GM18861 (cell line): ENCODE data around the gene RALGAPB.

Experiments
- ATAC-seq: cut with Tn5 transposase; IDR thresholded peaks from one replicate; pipeline ENCODE4 v1.9.1; 2021; ENCODE audit not compliant: unreplicated experiment

The RALGAPB gene

DNA sequence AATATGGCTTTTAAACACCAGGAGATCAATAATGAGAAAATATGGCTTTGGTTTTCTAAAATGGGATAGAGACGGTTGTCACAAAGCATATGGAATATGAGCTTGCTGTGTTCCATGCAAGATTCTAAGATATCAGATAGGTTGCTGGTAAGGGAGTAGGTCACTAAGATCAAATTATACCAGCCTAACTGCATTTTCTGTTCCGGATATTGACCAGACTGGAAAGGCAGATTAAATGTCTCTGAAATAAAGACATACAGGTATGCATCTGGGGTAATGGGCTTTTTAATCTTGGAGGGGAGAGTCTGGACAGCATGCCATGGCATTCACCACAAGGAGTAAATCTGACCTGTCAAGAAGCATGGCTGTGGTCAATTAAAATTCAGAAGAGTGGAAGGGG, 73.1 kb downstream of the RALGAPB start:
- ATAC-seq = no peak

DNA sequence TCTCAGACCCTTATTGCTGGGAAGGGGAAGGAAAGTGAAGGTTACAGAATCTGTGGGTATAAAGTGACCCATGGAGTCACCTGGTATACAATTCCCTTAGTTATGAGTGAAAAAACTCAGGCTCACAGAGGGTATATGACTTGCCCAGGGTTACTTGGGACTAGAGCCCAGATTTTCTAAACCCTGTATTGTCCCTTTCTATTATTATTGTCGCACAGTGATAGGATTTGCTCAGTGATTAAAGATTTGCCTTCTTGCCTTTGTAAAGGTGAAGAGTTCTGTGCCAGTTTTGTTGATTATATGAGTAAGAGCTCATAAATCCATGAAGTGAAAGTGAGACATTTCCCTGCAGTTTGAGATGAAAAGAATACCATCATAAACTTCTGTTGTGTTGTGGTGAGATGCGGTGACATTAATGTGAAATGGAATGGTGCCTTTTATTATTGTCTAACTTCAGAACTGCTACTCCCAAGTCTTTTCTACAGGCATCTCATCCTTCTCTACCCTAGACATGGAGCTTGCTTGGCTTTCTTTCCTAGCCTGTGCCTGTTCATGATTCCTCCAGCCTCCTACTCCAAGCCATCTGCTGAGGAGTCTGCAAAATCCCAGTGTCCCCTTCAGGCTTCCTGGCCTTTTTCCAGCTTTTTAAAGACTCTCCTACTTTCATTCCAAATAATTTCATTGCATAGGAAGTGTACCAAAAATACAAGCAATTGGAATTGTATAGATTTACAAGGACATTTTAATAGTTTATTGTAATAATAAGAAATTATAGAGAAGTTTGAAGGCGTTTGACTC, 74.8 kb downstream of the RALGAPB start:
- ATAC-seq = no peak

GRCh38 chr20:38548356-38549083, 75.9 kb downstream of the RALGAPB start:
- no peak for ATAC-seq

DNA sequence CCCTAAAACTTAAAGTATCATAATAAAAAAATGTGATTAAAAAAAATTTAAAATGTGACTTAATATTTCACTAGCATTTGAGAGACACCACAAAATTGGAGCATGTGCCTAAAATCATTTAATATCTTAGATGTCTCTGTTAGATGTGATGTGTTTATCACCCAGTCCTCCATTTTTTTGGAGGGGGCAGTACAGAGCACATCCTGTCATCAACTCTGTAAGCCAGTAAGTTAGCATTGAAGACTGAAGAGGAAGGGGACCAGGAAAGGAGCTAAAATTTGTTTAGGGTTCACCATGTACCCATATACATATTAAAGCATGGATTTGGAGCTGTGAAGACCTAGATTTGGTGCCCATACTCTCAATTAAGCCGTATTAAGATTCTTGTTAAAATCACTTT, 77.6 kb downstream of the RALGAPB start:
- ATAC-seq = no peak

DNA sequence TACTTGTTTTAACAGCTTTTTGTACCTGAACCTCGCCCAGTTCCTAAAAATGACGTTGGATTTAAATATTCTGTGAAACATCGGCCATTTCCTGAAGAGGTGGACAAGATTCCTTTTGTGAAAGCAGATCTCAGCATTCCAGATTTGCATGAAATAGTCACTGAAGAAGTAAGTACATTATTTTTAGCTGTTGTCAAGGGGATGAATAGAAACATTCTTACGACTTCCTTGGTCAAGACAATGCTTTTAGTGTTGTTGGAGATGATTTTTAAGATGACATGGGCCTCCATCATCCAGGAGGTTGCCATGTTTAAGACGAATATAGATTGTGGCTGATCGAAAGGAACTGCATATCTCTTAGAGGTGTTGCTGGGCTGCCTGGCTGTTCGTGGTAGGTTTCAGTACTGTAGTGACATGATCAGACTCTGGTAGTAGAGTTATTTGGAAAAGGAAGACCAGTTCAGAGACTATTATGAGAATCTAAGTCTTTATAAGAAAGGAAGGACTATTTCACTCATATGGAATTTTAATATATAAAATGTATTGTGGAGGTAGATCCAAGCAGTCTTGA, 78.5 kb downstream of the RALGAPB start:
- ATAC-seq = no peak

GRCh38 chr20:38554986-38555385, 82.3 kb downstream of the RALGAPB start:
- ATAC-seq = no peak

DNA sequence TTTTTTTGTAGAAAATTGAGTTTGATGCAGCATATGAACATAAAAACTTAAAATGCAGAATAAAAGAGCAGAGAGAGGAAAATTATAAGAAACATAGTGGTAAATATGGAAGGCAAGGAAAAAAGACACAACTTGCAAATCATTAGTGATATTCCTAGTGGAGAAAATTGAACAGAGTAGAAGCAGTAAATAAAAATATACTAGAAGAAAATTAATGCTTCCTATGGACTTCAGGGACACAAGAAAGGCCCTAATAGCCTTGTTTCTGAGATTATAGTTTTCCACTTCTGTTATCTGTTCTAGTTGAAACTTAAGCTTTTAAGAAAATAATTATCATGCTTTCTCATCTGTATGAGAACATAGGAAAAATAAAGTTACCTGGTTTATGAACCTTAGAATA, 82.8 kb downstream of the RALGAPB start:
- no peak for ATAC-seq

DNA sequence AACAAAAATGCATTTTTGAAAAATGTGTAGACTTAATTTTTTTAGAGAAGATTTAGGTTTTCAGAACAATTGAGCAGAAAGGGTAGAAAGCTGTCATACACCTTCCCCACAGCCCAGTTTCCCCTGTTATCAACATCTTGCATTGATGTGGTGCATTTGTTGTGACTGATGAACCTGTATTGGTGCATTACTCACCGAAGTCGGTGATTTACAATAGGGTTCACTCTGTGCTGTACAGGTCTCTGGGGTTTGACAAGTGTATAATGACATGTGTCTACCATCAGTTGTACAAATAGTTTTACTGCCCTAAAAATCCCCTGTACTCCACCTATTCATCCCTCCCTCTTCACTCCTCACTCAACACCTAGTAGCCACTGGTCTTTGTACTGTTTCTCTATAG, 84.5 kb downstream of the RALGAPB start:
- no peak for ATAC-seq

GRCh38 chr20:38558596-38559360, 86.1 kb downstream of the RALGAPB start:
- no peak for ATAC-seq

DNA sequence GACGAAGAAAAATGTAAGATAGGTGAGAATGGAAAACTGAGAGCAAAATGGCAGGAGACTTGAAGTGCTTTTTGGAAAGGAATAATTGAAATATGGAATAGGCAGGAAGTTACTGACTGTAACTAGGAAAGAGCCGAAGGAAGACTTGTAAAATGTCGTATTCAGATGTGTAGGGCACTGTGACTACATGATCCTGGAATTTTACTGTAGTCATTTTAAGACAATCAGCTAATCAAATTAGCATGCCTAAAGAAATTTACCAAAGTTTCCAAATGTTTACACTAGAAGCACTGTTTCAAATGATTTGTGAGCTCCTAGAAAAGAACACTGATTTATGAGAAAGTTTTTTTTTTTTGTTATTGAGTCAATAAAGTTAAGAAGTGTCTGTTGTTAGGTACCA, 87.1 kb downstream of the RALGAPB start:
- no peak for ATAC-seq

DNA sequence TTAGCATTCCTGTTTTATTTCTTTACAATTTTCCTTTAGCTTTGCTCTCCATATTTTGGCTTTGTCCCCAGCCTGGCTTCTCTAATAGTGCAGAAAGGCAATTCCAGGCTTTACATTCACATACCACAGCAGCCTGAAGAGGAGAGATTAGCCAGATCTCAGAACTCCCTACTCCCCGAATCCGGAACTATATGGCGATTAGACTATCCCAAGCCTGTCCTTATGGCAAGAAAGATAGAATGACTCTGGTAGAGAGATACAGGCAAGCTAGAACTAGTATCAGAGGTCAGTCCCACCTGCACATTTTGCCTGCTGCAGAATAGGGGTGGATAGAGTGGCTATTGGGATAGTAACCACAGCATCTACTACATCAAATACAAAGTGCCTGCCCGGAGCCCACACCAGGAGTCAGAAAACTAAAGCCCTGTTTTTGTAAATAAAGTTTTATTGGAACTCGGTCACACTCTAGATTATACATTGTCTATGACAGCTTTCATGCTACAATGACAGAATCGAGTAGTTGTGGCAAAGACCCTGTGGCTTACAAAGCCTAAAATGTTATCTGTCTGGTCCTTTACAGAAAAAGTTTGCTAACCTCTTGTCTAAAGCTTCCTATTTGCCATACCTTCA, 91.3 kb downstream of the RALGAPB start:
- ATAC-seq = no peak

DNA sequence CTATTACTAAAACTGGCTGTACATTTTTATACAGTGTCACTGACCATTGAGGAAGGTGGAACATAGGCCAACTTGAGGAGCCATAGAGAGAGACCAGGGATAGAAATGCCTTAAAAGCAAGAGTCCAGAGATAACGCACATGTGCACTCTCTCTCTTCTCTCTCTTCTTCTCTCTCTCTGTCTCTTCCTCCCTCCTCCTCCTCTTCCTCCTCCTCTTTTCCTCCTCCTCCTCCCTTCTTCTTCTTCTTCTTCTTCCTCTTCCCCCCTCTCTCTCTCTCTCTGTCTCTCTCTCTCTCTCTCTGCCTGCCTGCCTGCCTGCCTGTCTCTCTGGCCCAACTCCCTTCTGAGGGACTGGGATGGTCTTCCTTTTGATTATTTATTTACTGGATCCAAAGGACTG, 92.0 kb downstream of the RALGAPB start:
- ATAC-seq = no peak

DNA sequence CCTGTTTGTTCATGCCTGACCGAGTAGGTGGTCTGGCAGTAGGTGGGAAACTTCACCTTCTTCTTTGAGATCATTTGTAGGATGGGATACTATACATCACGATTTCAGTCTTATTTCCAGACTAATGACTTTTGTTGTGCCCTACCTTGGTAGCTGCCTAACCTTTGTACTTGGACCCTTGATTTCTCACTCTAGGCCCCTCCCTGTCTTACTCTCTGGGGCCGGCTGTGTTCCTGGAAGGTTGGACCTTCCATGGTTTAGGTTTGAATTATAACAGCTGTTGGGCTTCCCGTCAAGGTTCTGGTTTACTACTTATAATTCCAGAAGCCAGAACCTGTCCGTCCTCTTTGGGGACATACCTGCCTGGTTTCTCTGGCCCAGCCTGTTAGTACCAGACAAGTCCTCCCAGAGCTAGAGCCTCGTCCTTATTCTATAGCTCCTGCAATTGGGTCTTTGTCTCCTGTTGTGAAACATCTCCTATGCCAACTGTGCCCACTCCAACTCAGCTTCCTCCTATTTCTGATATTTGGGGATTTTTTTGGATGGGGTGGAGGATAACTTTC, 93.5 kb downstream of the RALGAPB start:
- no peak for ATAC-seq

DNA sequence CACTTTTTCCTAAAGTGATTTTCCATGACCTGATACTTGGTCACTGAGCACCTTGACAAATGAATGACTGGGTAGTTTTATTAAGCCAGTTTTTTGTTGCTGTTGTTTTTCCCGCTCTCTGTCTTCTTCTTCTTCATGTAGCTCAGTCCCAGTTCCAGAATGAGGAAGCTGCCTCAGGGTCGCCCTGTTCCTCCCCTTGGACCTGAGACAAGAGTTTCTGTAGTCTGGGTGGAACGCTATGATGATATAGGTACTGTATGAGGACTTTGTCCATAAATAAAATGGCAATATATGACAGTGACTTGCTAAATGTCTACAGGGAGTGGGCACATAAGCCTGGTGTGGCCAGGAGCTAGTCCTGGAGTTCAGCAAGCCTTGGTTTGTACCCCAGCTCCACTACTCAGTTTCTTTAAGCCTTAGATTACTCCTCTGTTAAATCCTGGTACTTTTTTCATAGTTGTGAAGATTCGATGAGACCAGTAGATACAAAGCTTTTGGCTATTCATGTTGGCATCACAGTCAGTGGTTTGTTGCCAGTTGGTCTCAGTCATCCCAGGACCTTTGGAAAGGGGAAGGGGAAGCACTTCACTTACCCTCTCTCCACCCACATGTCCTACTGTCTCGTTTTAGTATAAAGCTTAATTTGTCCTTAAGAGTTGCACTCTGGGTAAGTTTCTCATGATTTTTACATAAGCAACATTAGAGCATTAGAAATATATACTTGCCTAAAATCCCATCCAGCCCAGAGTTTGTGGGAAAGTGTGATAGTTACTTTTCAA, 97.3 kb downstream of the RALGAPB start:
- no peak for ATAC-seq

GRCh38 chr20:38573413-38573812, 100.8 kb downstream of the RALGAPB start:
- ATAC-seq = no peak

DNA sequence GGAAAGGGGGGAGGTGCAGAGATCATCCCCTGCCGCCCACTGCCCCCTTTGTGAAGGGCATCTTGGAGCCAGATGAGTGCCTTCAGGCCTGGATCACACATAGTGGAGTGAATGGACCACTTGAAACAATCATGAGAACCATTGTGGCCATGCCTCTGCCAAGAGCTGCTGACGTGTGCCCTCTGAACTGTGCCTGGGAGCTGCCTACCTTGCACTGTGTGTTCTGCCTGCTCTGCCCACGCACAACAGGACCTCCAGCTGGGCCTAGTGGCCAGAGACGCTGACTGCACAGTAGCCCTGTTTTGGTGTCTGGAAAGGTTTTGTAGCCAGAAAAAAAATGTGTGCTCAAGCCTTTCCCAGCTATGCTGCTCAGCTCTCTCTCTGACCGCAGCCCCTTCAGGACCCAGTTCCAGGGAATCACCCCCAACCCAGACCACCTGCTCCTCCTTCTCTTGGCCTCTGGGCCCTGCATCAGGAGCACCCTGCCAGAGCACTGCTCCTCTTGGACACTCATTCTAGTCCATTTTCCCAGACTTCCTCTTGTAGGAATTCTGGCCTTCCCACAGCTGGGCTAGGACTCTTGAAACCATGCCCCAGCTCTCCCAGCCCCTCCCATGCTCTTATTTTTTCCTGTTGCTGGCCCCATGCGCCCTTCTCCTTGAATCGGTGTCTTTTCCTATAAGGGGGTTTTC, 106.7 kb downstream of the RALGAPB start:
- no peak for ATAC-seq

GRCh38 chr20:38579921-38580320, 107.3 kb downstream of the RALGAPB start:
- no peak for ATAC-seq

DNA sequence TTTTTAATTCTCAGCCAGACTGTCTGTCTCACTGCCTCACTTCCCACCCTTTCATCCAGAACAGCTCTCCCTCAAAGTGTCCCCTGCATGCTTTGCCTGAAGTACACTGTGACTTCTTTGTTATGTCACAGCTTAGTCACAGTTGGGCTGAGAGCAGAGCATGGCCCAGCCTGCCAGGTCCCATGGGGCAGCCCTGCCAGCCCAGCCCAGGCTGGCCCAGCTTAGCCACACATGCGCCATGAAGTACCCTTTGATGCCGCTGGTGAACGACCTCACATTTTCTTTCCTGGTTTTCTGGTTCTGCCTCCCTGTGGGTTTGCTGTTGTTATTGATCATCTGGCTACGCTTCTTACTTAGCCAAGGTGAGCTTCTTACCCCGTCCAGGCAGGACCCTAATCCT, 108.4 kb downstream of the RALGAPB start, which contains the start of gene ADIG:
Gene ADIG (plus strand): TSS at position 185 of the 400 bp plus-strand sequence. CDS start 54 bp downstream, at position 239.
- ATAC-seq = no peak

DNA sequence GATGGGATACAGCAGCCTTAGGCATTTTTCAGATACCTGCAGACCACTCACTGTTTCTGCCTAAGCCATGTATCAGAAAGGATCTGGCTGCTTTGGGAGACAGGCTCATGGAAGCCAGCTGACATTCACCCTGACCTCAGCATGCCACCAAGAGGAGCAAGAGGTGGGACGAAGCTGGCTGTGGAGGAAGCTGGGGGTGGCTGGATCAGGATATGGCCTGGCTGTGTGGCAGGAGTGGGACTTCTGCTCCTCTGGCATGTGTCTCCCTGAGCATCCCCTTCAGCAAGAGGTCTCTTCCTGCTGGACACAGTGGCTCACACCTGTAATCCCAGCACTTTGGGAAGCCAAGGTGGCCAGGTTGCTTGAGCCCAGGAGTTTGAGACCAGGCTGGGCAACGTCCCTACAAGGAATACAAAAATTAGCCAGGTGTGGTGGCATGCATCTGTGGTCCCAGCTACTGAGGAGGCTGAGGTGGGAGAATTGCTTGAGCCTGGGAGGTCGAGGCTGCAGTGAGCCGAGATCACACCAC, 109.3 kb downstream of the RALGAPB start:
- no peak for ATAC-seq
